NOMO-1 treated with dmso at 0.1 percent for 144 hours (cell line): ENCODE results near the gene WDR43.

Experiments
- DNase-seq: peaks from one replicate; lab custom pipeline; 2025; ENCODE audit not compliant: unreplicated experiment; lab: John Stamatoyannopoulos, UW

Gene WDR43

GRCh38 chr2:28909655-28910353, 15.3 kb downstream of the WDR43 start:
- DNase-seq = no peak

- no peak for DNase-seq
Measured at GRCh38 chr2:28915939-28916338, 21.5 kb downstream of the WDR43 start.

- DNase-seq = no peak
Measured at GRCh38 chr2:28926847-28927246, 32.4 kb downstream of the WDR43 start.

GRCh38 chr2:28927469-28927868, 33.0 kb downstream of the WDR43 start:
- DNase-seq = no peak

- DNase-seq = no peak
Measured at GRCh38 chr2:28927878-28928277, 33.4 kb downstream of the WDR43 start.

GRCh38 chr2:28929581-28929980, 35.1 kb downstream of the WDR43 start:
- no peak for DNase-seq

GRCh38 chr2:28930205-28930604, 35.7 kb downstream of the WDR43 start:
- no peak for DNase-seq

GRCh38 chr2:28934769-28935168, 40.3 kb downstream of the WDR43 start:
- DNase-seq = no peak

- DNase-seq = no peak
Measured at GRCh38 chr2:28941008-28941407, 46.5 kb downstream of the WDR43 start.

GRCh38 chr2:28944535-28945248, 50.2 kb downstream of the WDR43 start:
- no peak for DNase-seq

GRCh38 chr2:28948160-28948559, 53.7 kb downstream of the WDR43 start:
- no peak for DNase-seq

- no peak for DNase-seq
Measured at GRCh38 chr2:28949190-28949589, 54.7 kb downstream of the WDR43 start.

- DNase-seq = no peak
Measured at GRCh38 chr2:28949617-28950305, 55.3 kb downstream of the WDR43 start.

GRCh38 chr2:28950941-28951630, 56.6 kb downstream of the WDR43 start:
- DNase-seq = no peak

GRCh38 chr2:28951910-28952835, 57.7 kb downstream of the WDR43 start:
- DNase-seq = no peak

GRCh38 chr2:28952836-28953211, 58.4 kb downstream of the WDR43 start:
- DNase-seq = peak; percentile 11

- DNase-seq = no peak
Measured at GRCh38 chr2:28955467-28955866, 61.0 kb downstream of the WDR43 start.

- no peak for DNase-seq
Measured at GRCh38 chr2:28956415-28956826, 62.0 kb downstream of the WDR43 start.

- no peak for DNase-seq
Measured at GRCh38 chr2:28956890-28957289, 62.4 kb downstream of the WDR43 start.

GRCh38 chr2:28958689-28959088, 64.2 kb downstream of the WDR43 start:
- peak; percentile 50 for DNase-seq
